T-helper 1 cell treated with Interleukin-12 subunit alpha and Interleukin-12 subunit beta and Interleukin-4 antibody, amounts not matched to agents 30 ng/mL and 1 ng/mL, for 36 hours (primary cell): ENCODE data around the gene AOPEP. TPM values are rescaled to one million over a fixed set of nuclear protein-coding genes. Genes with fewer than 3 reads are reported as not detected.

Source experiments
- intact Hi-C: fragments of 100-400 bp; cut with micrococcal nuclease; formaldehyde crosslinking; loops from one replicate; pipeline ENCODE4 v1.15.1; 2024
- total RNA-seq: library from RNA; stranded (reverse); gene quantifications from 2 replicates; pipeline ENCODE4 v1.2.3, GENCODE V29; 2022

Gene AOPEP
- total RNA-seq, 1 donor from 2014 or later: 19.7 TPM

GRCh38 chr9:95044731-95045508 lies 318.4 kb downstream of the AOPEP start:
- intact Hi-C loops: no loop called here

GRCh38 chr9:95045751-95046150 lies 319.3 kb downstream of the AOPEP start:
- intact Hi-C loops: no loop called here

DNA sequence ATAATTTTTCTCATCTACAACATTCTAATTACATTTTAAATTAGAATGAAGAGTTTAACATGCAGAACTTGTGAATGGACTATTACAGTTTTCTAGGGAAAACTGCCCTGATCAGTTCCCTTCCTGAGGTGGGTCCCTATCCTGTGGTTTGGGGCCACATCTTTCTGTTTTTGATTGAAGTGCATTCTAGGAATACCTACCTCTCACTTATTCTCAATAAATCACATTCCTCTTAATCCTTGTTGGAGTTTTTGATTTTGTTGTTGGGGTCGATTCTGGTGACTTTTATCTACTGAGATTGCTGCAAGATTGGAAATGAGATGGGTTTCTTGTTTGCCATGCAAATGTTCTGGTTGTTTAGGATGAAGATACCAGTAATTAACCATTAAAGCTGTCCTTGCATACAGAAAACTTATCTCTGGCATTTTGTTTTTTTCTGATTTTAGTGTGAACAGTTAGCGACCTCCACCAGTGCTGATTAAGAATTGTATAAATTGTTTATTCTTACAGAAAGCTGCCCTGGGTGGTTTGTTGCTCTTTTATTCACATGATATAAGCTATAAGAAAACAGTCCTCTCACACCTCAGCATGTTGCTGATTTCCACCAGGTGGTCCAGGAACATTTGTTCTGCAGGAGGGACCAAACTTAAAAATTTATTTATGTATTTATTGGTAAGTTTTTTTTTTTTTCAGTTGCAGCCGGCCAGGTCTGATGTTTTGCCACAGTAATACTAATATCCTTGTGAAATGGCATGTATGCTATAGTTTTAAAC lies 321.1 kb downstream of the AOPEP start:
- intact Hi-C loops: loop anchor here (1.0 kb wide), 1 partner anchor 321 kb away; the partner anchor contains the start of gene AOPEP

GRCh38 chr9:95048225-95049087 lies 322.0 kb downstream of the AOPEP start:
- intact Hi-C loops: loop anchor here (1.0 kb wide), 1 partner anchor 322 kb away; the partner anchor contains the start of gene AOPEP

DNA sequence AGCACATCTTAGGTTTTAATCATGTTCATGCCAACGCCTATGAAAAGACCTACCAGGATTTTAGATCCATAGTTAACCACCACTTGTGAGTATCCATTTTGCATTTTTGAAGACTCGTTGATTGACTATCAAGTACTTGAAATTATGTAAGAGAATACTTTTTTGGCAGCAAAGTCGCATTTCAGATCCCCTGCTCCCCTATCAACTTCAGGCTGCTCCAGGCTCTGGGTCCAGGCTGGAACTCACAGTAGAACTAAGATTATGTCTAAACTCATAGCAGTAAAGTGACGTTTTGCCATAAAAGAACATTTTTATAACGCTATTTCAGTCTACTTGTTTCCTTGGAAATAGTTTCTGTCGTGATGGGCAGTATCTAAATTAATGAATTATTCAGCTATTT lies 323.3 kb downstream of the AOPEP start:
- intact Hi-C loops: no loop called here

DNA sequence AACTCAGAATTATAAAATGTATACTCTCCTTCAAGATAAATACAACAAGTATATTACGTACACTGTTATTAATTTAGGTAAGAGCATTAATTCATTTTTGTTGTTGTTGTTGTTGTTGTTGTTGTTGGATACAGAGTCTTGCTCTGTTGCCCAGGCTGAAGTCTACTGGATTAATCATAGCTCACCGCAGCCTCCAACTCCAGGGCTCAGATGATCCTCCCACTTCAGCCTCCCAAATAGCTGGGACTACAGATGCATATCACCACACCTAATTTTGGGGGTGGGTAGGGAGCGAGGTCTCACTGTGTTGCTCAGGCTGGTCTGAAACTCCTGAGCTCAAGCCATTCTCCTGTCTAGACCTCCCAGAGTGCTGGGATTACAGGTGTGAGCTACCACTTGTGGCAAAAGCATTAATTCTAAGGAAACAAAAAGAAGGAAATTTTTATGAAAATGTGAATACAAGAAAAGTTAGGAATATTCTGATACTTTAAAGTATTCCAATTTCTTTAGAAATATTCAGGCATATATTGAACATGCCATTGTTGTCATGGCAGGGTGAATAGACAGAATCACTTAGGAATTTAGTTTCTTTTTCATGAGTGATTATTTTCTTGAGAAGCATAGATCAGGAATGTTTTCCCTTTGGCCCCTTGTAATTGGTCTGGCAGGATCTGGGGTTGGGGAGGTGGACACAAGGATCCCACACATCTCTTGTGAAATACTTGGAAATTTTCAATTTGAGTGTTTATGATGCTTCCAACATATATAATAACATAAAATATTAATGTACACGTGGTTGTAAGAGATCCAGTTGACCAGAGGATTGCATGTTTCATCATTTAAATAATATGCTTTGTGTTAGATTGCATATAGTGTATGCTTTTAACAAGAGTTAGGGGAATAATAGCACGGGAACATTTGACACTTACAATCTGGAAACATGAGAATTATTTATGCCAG lies 327.4 kb downstream of the AOPEP start:
- intact Hi-C loops: no loop called here

DNA sequence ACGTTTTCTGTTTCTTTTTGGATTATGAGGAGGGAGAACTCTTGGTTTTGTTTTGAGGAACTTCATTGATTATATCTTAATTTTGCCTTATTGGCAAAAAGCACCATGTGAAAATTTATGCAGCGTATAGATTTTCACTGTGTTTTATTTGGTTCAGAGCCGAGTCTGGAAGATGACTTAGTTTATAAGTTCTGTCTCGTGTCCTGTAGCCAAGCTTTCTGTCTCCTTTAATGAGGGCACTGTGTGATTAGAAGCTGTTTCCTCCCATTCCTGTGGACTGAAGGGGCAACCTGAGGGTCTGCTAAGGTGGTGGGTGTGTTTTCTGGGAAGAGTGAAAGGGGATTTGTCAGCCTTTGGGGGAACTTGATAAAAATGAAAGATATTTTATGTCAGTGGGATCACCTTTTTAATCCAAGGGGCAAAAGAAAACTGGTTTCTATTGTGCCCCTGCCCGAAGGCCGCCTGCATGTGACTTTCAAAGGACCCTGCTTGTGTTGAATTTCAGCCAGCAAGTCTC lies 328.9 kb downstream of the AOPEP start:
- intact Hi-C loops: no loop called here

GRCh38 chr9:95055851-95056551 lies 329.5 kb downstream of the AOPEP start:
- intact Hi-C loops: no loop called here

DNA sequence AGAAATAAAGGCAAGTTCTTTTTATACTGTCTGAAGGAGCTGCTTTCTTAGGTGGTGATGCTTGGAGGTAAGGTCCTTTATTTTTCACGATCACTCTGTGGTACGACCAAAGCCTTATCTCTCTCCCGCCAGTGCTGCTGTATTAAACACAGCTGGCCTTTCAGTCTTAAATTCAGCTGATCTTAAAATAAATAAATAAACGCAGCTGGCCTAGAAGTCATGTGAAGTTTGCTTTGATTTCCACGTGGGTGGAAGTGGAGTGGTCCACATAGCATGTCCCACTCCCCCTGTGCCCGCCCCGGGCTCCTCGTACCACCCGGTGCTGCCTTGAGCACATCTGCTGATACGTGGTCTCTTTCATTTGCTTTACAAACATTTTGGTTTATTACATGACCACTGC lies 330.6 kb downstream of the AOPEP start:
- intact Hi-C loops: no loop called here

DNA sequence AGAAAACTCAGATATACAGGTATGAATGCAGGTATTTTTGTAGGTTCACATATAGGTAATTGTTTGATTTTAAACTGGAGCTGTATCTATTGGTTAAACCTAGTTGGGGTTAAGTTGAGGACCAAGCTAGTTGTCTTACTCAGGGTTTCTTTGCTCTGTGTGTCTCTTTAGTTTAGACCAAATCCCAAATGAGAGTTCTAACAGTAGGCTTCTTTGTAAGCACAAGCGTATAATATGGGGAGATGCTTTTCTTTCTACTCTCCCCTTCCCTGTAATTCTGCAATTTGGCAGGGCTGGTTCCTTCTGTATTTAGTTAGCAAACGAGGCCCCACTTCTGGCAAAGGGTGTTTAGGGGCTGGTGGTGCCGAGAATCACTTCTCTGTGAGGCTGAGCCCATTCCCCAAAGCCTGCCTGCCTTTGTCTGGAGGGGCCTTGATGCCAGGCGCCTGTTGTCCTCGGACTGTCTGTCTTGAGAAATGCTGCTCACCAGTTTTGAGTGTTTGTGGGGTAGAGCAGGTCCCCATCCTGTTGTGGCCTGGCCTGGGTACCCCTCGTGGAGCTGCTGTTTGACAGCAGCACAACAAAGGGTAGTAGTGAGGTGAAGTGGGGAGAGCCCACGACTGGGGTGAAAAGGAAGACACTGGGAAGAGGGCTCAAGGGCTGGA lies 331.8 kb downstream of the AOPEP start:
- intact Hi-C loops: no loop called here

DNA sequence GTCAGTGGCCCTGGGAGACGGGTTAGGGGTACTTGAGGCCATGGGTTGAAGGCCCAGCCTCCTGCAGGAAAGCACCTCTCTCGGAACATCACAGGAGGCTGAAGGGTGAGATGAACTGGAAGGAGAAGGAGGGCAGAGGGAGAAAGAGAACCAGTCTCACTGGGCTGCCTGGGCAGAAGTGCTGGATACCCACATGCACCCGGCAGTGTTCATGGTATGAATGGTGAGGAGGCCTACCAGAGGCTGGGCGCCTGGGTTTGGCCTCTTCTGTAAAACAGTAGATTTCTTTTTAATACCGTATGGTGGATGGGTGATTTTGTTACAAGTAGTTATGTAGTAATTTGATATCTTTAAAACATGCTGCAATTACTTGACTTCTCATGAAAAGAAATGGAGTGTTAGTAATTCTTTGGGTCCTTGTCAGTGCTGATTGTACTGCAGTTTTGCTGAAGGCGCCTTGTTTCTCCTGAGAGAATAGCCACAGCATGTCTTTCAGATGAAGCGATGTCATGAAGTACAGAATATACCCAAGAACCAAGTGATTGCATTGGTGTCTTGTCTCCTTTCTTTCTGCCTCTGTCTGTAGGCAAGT lies 332.4 kb downstream of the AOPEP start:
- intact Hi-C loops: no loop called here

- intact Hi-C loops: no loop called here
Observed at GRCh38 chr9:95060234-95060633, 333.7 kb downstream of the AOPEP start.

GRCh38 chr9:95060916-95061315 lies 334.4 kb downstream of the AOPEP start:
- intact Hi-C loops: no loop called here

DNA sequence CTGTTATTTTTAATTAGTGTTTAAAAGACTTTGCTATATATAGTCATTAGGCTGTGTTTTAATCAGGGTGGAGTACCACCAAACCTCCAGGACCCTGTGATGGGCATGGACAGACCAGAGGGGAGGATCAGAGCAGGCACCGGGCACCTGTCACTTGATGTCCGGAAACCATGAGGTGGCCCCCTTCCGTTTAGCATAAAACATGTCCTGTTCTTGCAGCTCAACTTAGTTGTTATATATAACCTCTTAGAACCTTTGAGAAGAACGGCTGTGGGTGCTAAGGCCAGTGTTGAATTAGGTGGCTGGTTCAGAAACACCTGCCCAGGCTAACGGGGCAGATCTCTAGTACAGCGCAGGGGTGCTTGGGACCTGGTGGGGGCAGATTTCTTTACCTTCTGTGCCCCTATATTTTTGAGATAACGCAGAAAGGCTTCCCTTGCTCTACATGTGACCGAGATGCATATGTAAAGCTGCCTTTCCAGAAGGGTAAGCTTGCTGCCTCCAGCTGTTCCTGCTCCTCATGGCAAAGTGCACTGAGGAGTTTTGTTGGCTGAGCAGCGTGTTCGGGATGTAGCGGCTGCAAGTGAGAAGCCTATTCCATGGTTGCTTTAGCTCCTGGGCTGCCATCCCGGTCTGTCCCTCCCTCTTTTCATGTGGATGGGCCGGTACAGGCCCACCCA lies 335.6 kb downstream of the AOPEP start:
- intact Hi-C loops: no loop called here

- intact Hi-C loops: no loop called here
Observed at GRCh38 chr9:95062596-95063065, 336.1 kb downstream of the AOPEP start.

DNA sequence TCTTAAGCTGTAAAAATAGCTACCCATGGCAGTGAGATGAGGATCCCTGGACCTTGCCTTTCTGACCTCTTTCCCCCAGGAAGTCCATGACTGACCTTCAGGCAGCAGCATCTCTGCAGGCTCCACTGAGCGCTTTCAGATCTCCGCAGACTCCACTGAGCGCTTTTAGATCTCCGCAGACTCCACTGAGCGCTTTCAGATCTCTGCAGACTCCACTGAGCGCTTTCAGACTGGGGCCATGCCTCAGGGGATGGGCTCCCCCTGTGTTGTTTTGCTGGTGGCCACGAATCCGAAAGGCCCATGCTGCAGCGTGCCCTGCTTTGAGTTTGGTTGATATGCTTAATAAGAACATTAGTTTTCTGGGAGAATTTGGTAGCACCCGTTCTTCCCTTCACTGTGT lies 336.8 kb downstream of the AOPEP start:
- intact Hi-C loops: no loop called here

GRCh38 chr9:95065224-95065623 lies 338.7 kb downstream of the AOPEP start:
- intact Hi-C loops: no loop called here

- intact Hi-C loops: no loop called here
Observed at GRCh38 chr9:95067057-95067456, 340.6 kb downstream of the AOPEP start.
